ENCODE data around the gene LRRC36.

Gene LRRC36

GRCh38 chr16:67342616-67343015 is 16.0 kb downstream of the LRRC36 start:
- no peaks in the 10 kb centered on the region for H3K36me3 ChIP-seq (ENCODE audit: control insufficient read depth in 2 of 2, insufficient read depth in 1 of 2, low read length in 2 of 2)
- TF ChIP-seq ZFP37 (tag by site-specific recombination; IDR thresholded peaks at IDR 0.05): no peak
- TF ChIP-seq ZNF610 (tag by site-specific recombination; IDR thresholded peaks at IDR 0.05; ENCODE audit: borderline replicate concordance): no peak
- TF ChIP-seq PRDM1 (tag by site-specific recombination; IDR thresholded peaks at IDR 0.05): no peak
- no peak for TF ChIP-seq ZNF155 (tag by site-specific recombination; IDR thresholded peaks at IDR 0.05)
- no peak for TF ChIP-seq ZNF202 (tag by site-specific recombination; IDR thresholded peaks at IDR 0.05; ENCODE audit: borderline replicate concordance)
- TF ChIP-seq BCL11B (tag by site-specific recombination; IDR thresholded peaks at IDR 0.05; ENCODE audit: low read depth): no peak
- no peak for TF ChIP-seq SP3 (tag by site-specific recombination; IDR thresholded peaks at IDR 0.05)
- no peak for TF ChIP-seq PATZ1 (tag by site-specific recombination; IDR thresholded peaks at IDR 0.05)
- TF ChIP-seq ZNF701 (tag by site-specific recombination; IDR thresholded peaks at IDR 0.05): no peak
- TF ChIP-seq ZNF830 (tag by site-specific recombination; IDR thresholded peaks at IDR 0.05; ENCODE audit: low read depth): no peak
- ChIA-PET POLR2A (no interaction called here), CTCF (no interaction called here)
- no peaks in the 10 kb centered on the region for H3K4me1 ChIP-seq (ENCODE audit: control insufficient read depth, insufficient read depth, low read length)
- H3K27ac ChIP-seq (ENCODE audit: extremely low read depth, low read depth, low read length): no peak overlapping the region
- H3K9me3 ChIP-seq (ENCODE audit: control insufficient read depth, insufficient read depth, low read depth, low read length): no peaks in the 10 kb centered on the region
- H3K4me3 ChIP-seq (ENCODE audit: low read depth, low read length): no peak overlapping the region

- CTCF ChIA-PET: interaction anchor here (0.7 to 1.1 kb wide), 2 partner anchors 33 to 83 kb away, joined by 3 read pairs; no protein-coding TSS in a partner anchor
- Histone ChIP-seq H3K9me3 (ENCODE audit: control insufficient read depth, insufficient read depth, low read depth, low read length) (no peaks in the 10 kb centered on the region), H3K36me3 (ENCODE audit: control insufficient read depth in 2 of 2, insufficient read depth in 1 of 2, low read length in 2 of 2) (no peaks in the 10 kb centered on the region), H3K4me1 (ENCODE audit: control insufficient read depth, insufficient read depth, low read length) (no peaks in the 10 kb centered on the region), H3K4me3 (ENCODE audit: low read depth, low read length) (no peak overlapping the region), H3K27ac (ENCODE audit: extremely low read depth, low read depth, low read length) (no peak overlapping the region)
- no peak for TF ChIP-seq ZNF394 (tag by site-specific recombination; IDR thresholded peaks at IDR 0.05; ENCODE audit: borderline replicate concordance)
- TF ChIP-seq IKZF3 (tag by site-specific recombination; IDR thresholded peaks at IDR 0.05): no peak
- no peak for TF ChIP-seq SALL2 (tag by site-specific recombination; IDR thresholded peaks at IDR 0.05; ENCODE audit: borderline replicate concordance)
- POLR2A ChIA-PET: no interaction called here
These were observed 18.8 kb downstream of the LRRC36 start for GRCh38 chr16:67345401-67345800.

GRCh38 chr16:67346341-67346740 is 19.7 kb downstream of the LRRC36 start:
- H3K36me3 ChIP-seq (ENCODE audit: control insufficient read depth in 2 of 2, insufficient read depth in 1 of 2, low read length in 2 of 2): no peaks in the 10 kb centered on the region
- no peak overlapping the region for H3K27ac ChIP-seq (ENCODE audit: extremely low read depth, low read depth, low read length)
- no peak overlapping the region for H3K4me3 ChIP-seq (ENCODE audit: low read depth, low read length)
- ChIA-PET CTCF (interaction anchor here (1.5 kb wide), 1 partner anchor 119 kb away, joined by 8 read pairs; no protein-coding TSS in a partner anchor), POLR2A (no interaction called here)
- H3K9me3 ChIP-seq (ENCODE audit: control insufficient read depth, insufficient read depth, low read depth, low read length): no peaks in the 10 kb centered on the region
- no peaks in the 10 kb centered on the region for H3K4me1 ChIP-seq (ENCODE audit: control insufficient read depth, insufficient read depth, low read length)
- TF ChIP-seq ZNF280C (tag by site-specific recombination; IDR thresholded peaks at IDR 0.05): no peak
- TF ChIP-seq ZNF514 (tag by site-specific recombination; IDR thresholded peaks at IDR 0.05): no peak
- TF ChIP-seq ZBTB48 (tag by site-specific recombination; IDR thresholded peaks at IDR 0.05): no peak
- TF ChIP-seq ZNF530 (tag by site-specific recombination; IDR thresholded peaks at IDR 0.05; ENCODE audit: low read depth): no peak
- no peak for TF ChIP-seq ZBTB49 (tag by site-specific recombination; IDR thresholded peaks at IDR 0.05; ENCODE audit: low read depth)
- TF ChIP-seq ZNF768 (tag by site-specific recombination; IDR thresholded peaks at IDR 0.05): no peak
- no peak for TF ChIP-seq ZNF148 (tag by site-specific recombination; IDR thresholded peaks at IDR 0.05; ENCODE audit: borderline replicate concordance)
- no peak for TF ChIP-seq GLIS2 (tag by site-specific recombination; IDR thresholded peaks at IDR 0.05)
- no peak for TF ChIP-seq BCL6B (tag by site-specific recombination; IDR thresholded peaks at IDR 0.05)
